ENCODE data around the gene FSD1.

Gene FSD1

GRCh38 chr19:4319067-4319718 lies 14.8 kb downstream of the FSD1 start:
- DNase-seq (ENCODE audit: low read depth in 2 of 2), result no peak

- DNase-seq (ENCODE audit: low read depth in 2 of 2), result no peak
Observed at GRCh38 chr19:4320419-4320818, 16.0 kb downstream of the FSD1 start.

- no peak for DNase-seq (ENCODE audit: low read depth in 2 of 2)
Observed at GRCh38 chr19:4322942-4323665, 18.7 kb downstream of the FSD1 start.

- DNase-seq (ENCODE audit: low read depth in 2 of 2), result no peak
Observed at GRCh38 chr19:4323692-4324091, 19.3 kb downstream of the FSD1 start.

- DNase-seq (ENCODE audit: low read depth in 2 of 2), result no peak
Observed at GRCh38 chr19:4324228-4324627, 19.8 kb downstream of the FSD1 start.

- DNase-seq (ENCODE audit: low read depth in 2 of 2), result no peak
Observed at GRCh38 chr19:4326215-4326836, 21.9 kb downstream of the FSD1 start.

GRCh38 chr19:4326837-4327251 lies 22.4 kb downstream of the FSD1 start:
- DNase-seq (ENCODE audit: low read depth in 2 of 2), result no peak

GRCh38 chr19:4327252-4327876 lies 23.0 kb downstream of the FSD1 start:
- DNase-seq (ENCODE audit: low read depth in 2 of 2), result peak; percentile 55 to 75

GRCh38 chr19:4327877-4328242 lies 23.5 kb downstream of the FSD1 start:
- DNase-seq (ENCODE audit: low read depth in 2 of 2), result no peak

- peak; percentile 96 to 99 for DNase-seq (ENCODE audit: low read depth in 2 of 2)
Observed at GRCh38 chr19:4328243-4328990, 24.0 kb downstream of the FSD1 start.

GRCh38 chr19:4328991-4329681 lies 24.7 kb downstream of the FSD1 start:
- peak; percentile 27 to 51 for DNase-seq (ENCODE audit: low read depth in 2 of 2)

GRCh38 chr19:4329858-4330257 lies 25.5 kb downstream of the FSD1 start:
- DNase-seq (ENCODE audit: low read depth in 2 of 2), result no peak

GRCh38 chr19:4334929-4335570 lies 30.7 kb downstream of the FSD1 start:
- DNase-seq (ENCODE audit: low read depth in 2 of 2), result no peak

- no peak for DNase-seq (ENCODE audit: low read depth in 2 of 2)
Observed at GRCh38 chr19:4337906-4338440, 33.6 kb downstream of the FSD1 start.

GRCh38 chr19:4338441-4339355 lies 34.3 kb downstream of the FSD1 start, which contains the start of gene STAP2:
TSS of gene STAP2 (minus strand) at chr19:4338827. CDS start at chr19:4338753, 74 bp downstream.
- DNase-seq (ENCODE audit: low read depth in 2 of 2), result peak in 1 of 2 donors; percentile 24

- no peak for DNase-seq (ENCODE audit: low read depth in 2 of 2)
Observed at GRCh38 chr19:4342314-4342614, 37.9 kb downstream of the FSD1 start.

GRCh38 chr19:4342615-4343369 lies 38.4 kb downstream of the FSD1 start:
- DNase-seq (ENCODE audit: low read depth in 2 of 2), result peak; percentile 79 to 80
